ENCODE results near the gene MYO6.
"Not testable (repeated sequence)": the region's sequence is repeated elsewhere in the genome, so short reads cannot be mapped to it uniquely, and the experiment has no call there.

MYO6 gene

DNA sequence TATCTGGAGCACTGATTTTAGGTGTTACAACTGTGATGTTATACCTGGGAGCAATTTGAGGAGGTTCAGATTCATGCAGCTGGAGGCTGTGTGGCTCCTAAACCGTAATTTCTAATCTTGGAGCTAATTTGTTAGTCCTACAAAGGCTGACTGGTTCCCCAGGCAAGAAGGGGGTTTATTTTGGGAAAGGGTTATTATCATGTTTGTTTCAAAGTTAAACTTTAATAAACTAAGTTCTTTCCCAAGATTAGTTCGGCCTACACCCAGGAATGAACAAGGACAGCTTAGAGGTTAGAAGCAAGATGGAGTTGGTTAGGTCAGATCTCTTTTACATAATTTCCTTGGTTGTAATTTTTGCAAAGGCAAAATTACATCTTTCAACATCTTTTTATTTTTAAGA, 135.8 kb downstream of the MYO6 start:
- TF ChIP-seq, protein P1, sequence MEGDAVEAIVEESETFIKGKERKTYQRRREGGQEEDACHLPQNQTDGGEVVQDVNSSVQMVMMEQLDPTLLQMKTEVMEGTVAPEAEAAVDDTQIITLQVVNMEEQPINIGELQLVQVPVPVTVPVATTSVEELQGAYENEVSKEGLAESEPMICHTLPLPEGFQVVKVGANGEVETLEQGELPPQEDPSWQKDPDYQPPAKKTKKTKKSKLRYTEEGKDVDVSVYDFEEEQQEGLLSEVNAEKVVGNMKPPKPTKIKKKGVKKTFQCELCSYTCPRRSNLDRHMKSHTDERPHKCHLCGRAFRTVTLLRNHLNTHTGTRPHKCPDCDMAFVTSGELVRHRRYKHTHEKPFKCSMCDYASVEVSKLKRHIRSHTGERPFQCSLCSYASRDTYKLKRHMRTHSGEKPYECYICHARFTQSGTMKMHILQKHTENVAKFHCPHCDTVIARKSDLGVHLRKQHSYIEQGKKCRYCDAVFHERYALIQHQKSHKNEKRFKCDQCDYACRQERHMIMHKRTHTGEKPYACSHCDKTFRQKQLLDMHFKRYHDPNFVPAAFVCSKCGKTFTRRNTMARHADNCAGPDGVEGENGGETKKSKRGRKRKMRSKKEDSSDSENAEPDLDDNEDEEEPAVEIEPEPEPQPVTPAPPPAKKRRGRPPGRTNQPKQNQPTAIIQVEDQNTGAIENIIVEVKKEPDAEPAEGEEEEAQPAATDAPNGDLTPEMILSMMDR (IDR thresholded peaks at IDR 0.05; ENCODE audit: extremely low read depth, insufficient read depth, missing control alignments), result no peak
- in situ Hi-C loops (cut with MboI; ENCODE audit: low pct_unique_long_range_greater_than_20kb, low sequenced_read_pairs, unreplicated experiment), result no loop called here
- DNase-seq (ENCODE audit: low spot score), result no peak

DNA sequence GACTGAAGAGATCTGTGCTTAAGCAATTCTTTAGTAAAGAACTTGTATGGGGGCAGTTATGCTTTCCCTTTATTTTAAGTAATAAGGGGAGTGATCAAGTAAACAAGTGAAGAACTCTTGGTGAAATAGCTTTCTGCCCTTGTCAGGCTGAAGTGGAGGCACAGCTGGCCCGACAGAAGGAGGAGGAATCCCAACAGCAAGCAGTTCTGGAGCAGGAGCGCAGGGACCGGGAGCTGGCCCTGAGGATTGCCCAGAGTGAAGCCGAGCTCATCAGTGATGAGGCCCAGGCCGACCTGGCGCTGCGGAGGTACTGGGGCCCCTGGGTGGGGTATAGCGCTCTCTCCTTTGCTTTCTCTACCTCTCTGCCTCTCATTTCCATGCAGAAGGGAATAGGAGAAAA, 143.3 kb downstream of the MYO6 start:
- TF ChIP-seq, protein P1 (IDR thresholded peaks at IDR 0.05; ENCODE audit: extremely low read depth, insufficient read depth, missing control alignments), result no peak
- DNase-seq (ENCODE audit: low spot score), result no peak
- in situ Hi-C loops (cut with MboI; ENCODE audit: low pct_unique_long_range_greater_than_20kb, low sequenced_read_pairs, unreplicated experiment), result no loop called here

DNA sequence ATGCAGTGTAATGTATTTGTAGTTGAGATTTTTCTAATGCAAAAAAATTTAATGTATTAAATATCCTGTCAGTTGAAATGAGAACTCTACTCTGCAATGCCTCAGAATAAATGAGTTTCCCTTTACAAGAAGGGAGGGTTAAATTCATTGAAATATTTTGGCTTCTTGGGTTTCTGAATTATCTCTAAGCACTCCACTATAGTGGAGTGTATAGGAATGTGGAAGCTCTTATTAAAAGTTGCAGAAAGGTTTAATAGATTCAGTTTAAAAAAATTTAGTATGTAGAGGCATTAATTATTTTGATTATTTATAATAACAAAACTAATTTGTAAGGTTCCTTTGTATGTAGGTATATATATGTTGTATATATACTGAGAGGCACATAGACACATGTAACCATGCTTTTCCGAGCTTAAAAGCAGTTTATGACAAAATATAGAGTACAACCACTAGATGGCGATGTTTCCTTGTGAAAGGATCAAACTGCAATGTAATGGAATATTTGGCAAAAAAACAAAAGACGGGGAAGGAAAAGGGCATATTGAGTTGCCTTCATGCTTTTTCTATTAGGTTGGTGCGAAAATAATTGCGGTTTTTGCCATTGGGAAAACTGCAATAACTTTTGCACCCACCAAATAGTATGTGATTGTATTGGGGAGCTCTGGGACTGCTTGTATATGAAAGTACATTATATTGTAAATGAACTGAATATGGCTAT, 144.2 kb downstream of the MYO6 start:
- in situ Hi-C loops (cut with MboI; ENCODE audit: low pct_unique_long_range_greater_than_20kb, low sequenced_read_pairs, unreplicated experiment), result no loop called here
- DNase-seq (ENCODE audit: low spot score), result peak; percentile 35
- TF ChIP-seq, protein P1 (IDR thresholded peaks at IDR 0.05; ENCODE audit: extremely low read depth, insufficient read depth, missing control alignments), result peak; percentile 61

DNA sequence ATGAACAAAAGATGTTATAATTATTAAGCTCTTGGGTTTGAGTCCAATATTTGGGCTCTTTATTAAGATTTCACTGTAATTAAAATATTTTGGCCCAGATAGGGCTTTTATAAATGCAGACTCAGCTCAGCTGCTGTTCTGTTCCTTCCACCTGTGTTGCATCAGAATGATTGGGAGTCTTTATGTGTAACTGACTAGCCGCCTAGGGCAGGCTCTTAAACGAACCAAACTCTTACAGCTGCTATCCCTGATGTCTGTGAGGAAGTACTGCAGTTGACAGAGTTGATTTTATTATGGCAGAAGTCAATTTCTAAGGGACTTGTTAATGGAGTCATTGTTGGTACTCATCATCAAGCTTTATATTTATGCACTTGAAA, 144.7 kb downstream of the MYO6 start:
- TF ChIP-seq, protein P1 (IDR thresholded peaks at IDR 0.05; ENCODE audit: extremely low read depth, insufficient read depth, missing control alignments), result no peak
- DNase-seq (ENCODE audit: low spot score), result no peak
- in situ Hi-C loops (cut with MboI; ENCODE audit: low pct_unique_long_range_greater_than_20kb, low sequenced_read_pairs, unreplicated experiment), result no loop called here

DNA sequence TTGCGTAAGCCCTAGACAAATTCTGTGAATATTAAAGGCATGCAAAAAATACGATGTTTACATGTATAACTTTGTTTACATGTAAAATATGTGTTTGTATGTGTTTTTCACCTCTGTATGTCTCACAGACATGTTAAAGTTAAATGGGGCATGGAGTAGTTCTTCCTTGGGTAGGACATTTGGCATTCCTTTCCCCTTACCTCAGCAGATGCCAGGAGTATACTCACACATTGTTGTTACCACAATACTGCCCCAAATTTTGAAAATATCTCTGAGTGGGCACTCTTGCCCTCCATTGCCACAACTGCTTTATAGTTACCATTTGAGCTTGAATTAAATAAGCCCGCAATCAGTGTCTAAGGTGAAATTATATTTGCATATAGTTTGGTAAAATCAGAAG, 147.5 kb downstream of the MYO6 start:
- TF ChIP-seq, protein P1 (IDR thresholded peaks at IDR 0.05; ENCODE audit: extremely low read depth, insufficient read depth, missing control alignments), result no peak
- no peak for DNase-seq (ENCODE audit: low spot score)
- in situ Hi-C loops (cut with MboI; ENCODE audit: low pct_unique_long_range_greater_than_20kb, low sequenced_read_pairs, unreplicated experiment), result no loop called here

DNA sequence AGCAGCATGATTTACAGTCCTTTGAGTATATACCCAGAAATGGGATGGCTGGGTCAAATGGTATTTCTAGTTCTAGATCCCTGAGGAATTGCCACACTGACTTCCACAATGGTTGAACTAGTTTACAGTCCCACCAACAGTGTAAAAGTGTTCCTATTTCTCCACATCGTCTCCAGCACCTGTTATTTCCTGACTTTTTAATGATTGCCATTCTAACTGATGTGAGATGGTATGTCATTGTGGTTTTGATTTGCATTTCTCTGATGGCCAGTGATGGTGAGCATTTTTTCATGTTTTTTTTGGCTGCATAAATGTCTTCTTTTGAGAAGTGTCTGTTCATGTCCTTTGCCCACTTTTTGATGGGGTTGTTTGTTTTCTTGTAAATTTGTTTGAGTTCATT, 151.2 kb downstream of the MYO6 start:
- in situ Hi-C loops (cut with MboI; ENCODE audit: low pct_unique_long_range_greater_than_20kb, low sequenced_read_pairs, unreplicated experiment); DNase-seq (ENCODE audit: low spot score): not testable (repeated sequence)

DNA sequence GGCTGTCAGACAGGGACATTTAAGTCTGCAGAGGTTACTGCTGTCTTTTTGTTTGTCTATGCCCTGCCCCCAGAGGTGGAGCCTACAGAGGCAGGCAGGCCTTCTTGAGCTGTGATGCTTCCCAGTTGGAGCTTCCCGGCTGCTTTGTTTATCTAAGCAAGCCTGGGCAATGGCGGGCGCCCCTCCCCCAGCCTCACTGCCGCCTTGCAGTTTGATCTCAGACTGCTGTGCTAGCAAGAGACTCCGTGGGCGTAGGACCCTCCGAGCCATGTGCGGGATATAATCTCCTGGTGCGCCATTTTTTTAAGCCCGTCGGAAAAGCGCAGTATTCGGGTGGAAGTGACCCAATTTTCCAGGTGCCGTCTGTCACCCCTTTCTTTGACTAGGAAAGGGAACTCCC, 156.1 kb downstream of the MYO6 start:
- DNase-seq (ENCODE audit: low spot score); in situ Hi-C loops (cut with MboI; ENCODE audit: low pct_unique_long_range_greater_than_20kb, low sequenced_read_pairs, unreplicated experiment): not testable (repeated sequence)

DNA sequence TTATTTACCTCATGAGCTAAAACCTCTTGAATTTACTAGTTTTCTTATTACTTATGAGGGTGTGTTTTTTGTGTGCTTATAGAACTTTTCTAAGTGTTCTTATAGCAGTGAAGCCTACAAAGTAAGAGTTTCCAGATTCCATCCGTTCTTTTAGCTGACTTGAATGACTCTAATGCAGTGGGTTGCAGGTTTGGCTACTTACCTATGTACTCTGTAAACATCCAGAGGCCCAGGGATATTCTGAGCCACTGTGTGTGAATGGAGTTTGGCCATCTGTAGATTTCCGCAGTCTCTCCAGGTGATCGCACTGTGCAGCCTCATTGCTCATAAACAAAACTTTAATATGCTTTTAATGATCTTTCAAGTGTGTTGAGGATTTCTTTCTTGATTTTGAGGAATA, 157.8 kb downstream of the MYO6 start:
- in situ Hi-C loops (cut with MboI; ENCODE audit: low pct_unique_long_range_greater_than_20kb, low sequenced_read_pairs, unreplicated experiment), result no loop called here
- TF ChIP-seq, protein P1 (IDR thresholded peaks at IDR 0.05; ENCODE audit: extremely low read depth, insufficient read depth, missing control alignments), result no peak
- no peak for DNase-seq (ENCODE audit: low spot score)

All from GM13977 (cell line).